ENCODE results near the gene KRT85.
"Not testable (repeated sequence)": the region's sequence is repeated elsewhere in the genome, so short reads cannot be mapped to it uniquely, and the experiment has no call there.

Gene KRT85

DNA sequence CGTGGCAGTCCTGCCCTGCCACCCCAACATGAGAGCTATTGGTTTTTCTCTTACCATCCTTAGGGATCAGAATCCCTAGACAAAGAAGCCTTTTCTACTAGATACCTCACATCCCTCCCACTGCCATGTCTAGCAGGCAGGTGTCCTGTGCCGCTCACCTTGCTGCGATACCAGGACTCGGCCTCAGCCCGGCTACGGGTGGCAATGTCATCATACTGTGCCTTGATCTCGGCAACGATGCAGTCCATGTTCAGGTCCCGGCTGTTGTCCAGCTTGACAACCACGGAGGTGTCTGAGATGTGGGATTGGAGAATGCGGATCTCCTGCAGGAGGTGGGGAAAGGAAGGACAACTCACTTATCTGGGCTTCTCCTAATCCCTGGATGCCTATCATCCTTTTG is 50.6 kb downstream of the KRT85 start:
- no peaks in the 10 kb centered on the region for H3K79me2 ChIP-seq (ENCODE audit: insufficient read depth, low read length)
- no peaks in the 10 kb centered on the region for H3F3A ChIP-seq (ENCODE audit: low read depth)
- H4K20me1 ChIP-seq (ENCODE audit: insufficient read depth, low read length, poor library complexity, severe bottlenecking) = no peaks in the 10 kb centered on the region
- no peaks in the 10 kb centered on the region for H3K36me3 ChIP-seq (ENCODE audit: insufficient read depth, low read length)
- peaks cover 5% of the 10 kb centered on the region for H3K4me1 ChIP-seq (ENCODE audit: insufficient read depth, low read length, poor library complexity, severe bottlenecking)
- H3K27me3 ChIP-seq (ENCODE audit: insufficient read depth, low read length, poor library complexity, severe bottlenecking) = no peaks in the 10 kb centered on the region
- no peaks in the 10 kb centered on the region for H3K9me2 ChIP-seq (replicated peaks; ENCODE audit: low read depth, low read length)
- TF ChIP-seq, protein P1, sequence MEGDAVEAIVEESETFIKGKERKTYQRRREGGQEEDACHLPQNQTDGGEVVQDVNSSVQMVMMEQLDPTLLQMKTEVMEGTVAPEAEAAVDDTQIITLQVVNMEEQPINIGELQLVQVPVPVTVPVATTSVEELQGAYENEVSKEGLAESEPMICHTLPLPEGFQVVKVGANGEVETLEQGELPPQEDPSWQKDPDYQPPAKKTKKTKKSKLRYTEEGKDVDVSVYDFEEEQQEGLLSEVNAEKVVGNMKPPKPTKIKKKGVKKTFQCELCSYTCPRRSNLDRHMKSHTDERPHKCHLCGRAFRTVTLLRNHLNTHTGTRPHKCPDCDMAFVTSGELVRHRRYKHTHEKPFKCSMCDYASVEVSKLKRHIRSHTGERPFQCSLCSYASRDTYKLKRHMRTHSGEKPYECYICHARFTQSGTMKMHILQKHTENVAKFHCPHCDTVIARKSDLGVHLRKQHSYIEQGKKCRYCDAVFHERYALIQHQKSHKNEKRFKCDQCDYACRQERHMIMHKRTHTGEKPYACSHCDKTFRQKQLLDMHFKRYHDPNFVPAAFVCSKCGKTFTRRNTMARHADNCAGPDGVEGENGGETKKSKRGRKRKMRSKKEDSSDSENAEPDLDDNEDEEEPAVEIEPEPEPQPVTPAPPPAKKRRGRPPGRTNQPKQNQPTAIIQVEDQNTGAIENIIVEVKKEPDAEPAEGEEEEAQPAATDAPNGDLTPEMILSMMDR (conservative IDR thresholded peaks at IDR 0.05; ENCODE audit: low read length) = no peak
- TF ChIP-seq EZH2phosphoT487 (IDR thresholded peaks at IDR 0.05; ENCODE audit: borderline replicate concordance) = no peak
- no peak overlapping the region for H3K4me3 ChIP-seq (ENCODE audit: low read length, poor library complexity, severe bottlenecking)
- no peak overlapping the region for H2AFZ ChIP-seq (ENCODE audit: low read length)
- H3K4me2 ChIP-seq (ENCODE audit: low read depth, low read length, poor library complexity, severe bottlenecking) = no peak overlapping the region
- no peaks in the 10 kb centered on the region for H3K9me3 ChIP-seq (ENCODE audit: insufficient read depth, low read depth, low read length)
- H3K9ac ChIP-seq (ENCODE audit: low read depth, low read length, poor library complexity, severe bottlenecking) = no peak overlapping the region

DNA sequence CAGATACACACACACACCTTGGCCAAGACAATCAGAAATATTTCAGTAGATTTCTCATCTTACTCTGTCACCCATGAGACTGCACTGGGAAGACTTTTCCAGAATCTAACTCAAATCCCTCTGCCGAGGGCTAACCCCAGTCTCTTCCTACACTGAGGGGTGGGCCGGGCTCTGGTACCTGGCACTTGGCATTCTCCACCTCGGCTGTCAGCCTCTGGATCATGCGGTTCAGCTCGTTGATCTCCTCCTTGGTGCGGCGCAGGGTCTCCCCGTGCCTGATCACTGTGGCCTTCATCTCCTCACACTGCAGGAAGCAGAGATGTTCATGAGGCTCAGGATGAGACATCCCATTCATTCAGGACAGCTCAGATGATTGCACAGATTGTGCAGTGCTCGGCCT is 51.0 kb downstream of the KRT85 start:
- H3F3A ChIP-seq (ENCODE audit: low read depth) = no peaks in the 10 kb centered on the region
- TF ChIP-seq, protein P1 (conservative IDR thresholded peaks at IDR 0.05; ENCODE audit: low read length) = no peak
- TF ChIP-seq EZH2phosphoT487 (IDR thresholded peaks at IDR 0.05; ENCODE audit: borderline replicate concordance) = no peak
- H3K4me1 ChIP-seq (ENCODE audit: insufficient read depth, low read length, poor library complexity, severe bottlenecking) = peaks cover 5% of the 10 kb centered on the region
- H2AFZ ChIP-seq (ENCODE audit: low read length) = no peak overlapping the region
- no peak overlapping the region for H3K9ac ChIP-seq (ENCODE audit: low read depth, low read length, poor library complexity, severe bottlenecking)
- H4K20me1 ChIP-seq (ENCODE audit: insufficient read depth, low read length, poor library complexity, severe bottlenecking) = no peaks in the 10 kb centered on the region
- H3K4me2 ChIP-seq (ENCODE audit: low read depth, low read length, poor library complexity, severe bottlenecking) = no peak overlapping the region
- H3K36me3 ChIP-seq (ENCODE audit: insufficient read depth, low read length) = no peaks in the 10 kb centered on the region
- no peaks in the 10 kb centered on the region for H3K79me2 ChIP-seq (ENCODE audit: insufficient read depth, low read length)
- no peaks in the 10 kb centered on the region for H3K9me2 ChIP-seq (replicated peaks; ENCODE audit: low read depth, low read length)
- H3K27me3 ChIP-seq (ENCODE audit: insufficient read depth, low read length, poor library complexity, severe bottlenecking) = no peaks in the 10 kb centered on the region
- no peak overlapping the region for H3K4me3 ChIP-seq (ENCODE audit: low read length, poor library complexity, severe bottlenecking)
- no peaks in the 10 kb centered on the region for H3K9me3 ChIP-seq (ENCODE audit: insufficient read depth, low read depth, low read length)

DNA sequence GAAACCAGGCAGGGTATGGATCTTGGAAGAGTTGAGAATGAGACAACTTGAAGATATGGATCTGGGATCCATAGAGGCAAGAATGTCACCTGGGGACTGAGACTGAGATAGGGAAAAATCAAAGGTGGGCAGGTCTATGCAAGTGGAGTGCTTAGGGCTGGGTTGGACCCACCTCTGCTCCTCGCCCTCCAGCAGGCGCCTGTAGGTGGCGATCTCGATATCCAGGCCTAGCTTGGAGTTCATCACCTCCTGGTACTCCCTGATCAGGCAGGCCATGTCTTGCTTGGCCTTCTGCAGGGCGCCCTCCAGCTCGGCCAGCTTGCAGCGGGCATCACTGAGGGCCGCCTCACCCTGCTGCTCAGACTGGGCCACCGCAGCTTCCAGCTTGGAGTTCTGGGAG is 51.6 kb downstream of the KRT85 start:
- not testable (repeated sequence) for H3K9me2 ChIP-seq (replicated peaks; ENCODE audit: low read depth, low read length); H3K4me2 ChIP-seq (ENCODE audit: low read depth, low read length, poor library complexity, severe bottlenecking); H3K36me3 ChIP-seq (ENCODE audit: insufficient read depth, low read length); H3K79me2 ChIP-seq (ENCODE audit: insufficient read depth, low read length); H2AFZ ChIP-seq (ENCODE audit: low read length); H3F3A ChIP-seq (ENCODE audit: low read depth); H3K9me3 ChIP-seq (ENCODE audit: insufficient read depth, low read depth, low read length); H3K4me3 ChIP-seq (ENCODE audit: low read length, poor library complexity, severe bottlenecking); H4K20me1 ChIP-seq (ENCODE audit: insufficient read depth, low read length, poor library complexity, severe bottlenecking); H3K27me3 ChIP-seq (ENCODE audit: insufficient read depth, low read length, poor library complexity, severe bottlenecking); H3K9ac ChIP-seq (ENCODE audit: low read depth, low read length, poor library complexity, severe bottlenecking); H3K4me1 ChIP-seq (ENCODE audit: insufficient read depth, low read length, poor library complexity, severe bottlenecking)
- TF ChIP-seq, protein P1 (conservative IDR thresholded peaks at IDR 0.05; ENCODE audit: low read length) = peak; percentile 65
